ENCODE data around the gene KLRF2. TPM values are rescaled to one million over a fixed set of nuclear protein-coding genes. Genes with fewer than 3 reads are reported as not detected.

Gene KLRF2
- total and polyA plus RNA-seq, 2 of the 8 experiments (the other 6 are each of a cell fraction or from before 2014, with no cell fraction given) = not detected

GRCh38 chr12:9843407-9843806 is 37.9 kb upstream of the KLRF2 start:
- Histone ChIP-seq H3K79me2 (ENCODE audit: control insufficient read depth in 1 of 2, insufficient read depth in 2 of 2, low read length in 2 of 2) (no peaks in the 10 kb centered on the region), H3K27me3 (replicated peaks in 1 of 4; ENCODE audit: control insufficient read depth in 3 of 4, extremely low read depth in 1 of 4, insufficient read depth in 3 of 4, low read length in 3 of 4) (no peaks in the 10 kb centered on the region), H3K79me1 (ENCODE audit: low read depth, low read length) (no peaks in the 10 kb centered on the region), H3K27ac (ENCODE audit: low read depth, low read length) (no peak overlapping the region), H2BK120ac (replicated peaks; ENCODE audit: low read depth, low read length) (no peak overlapping the region), H3K23ac (ENCODE audit: insufficient read length) (no peak overlapping the region), H2BK20ac (ENCODE audit: low read length) (no peak overlapping the region), H4K20me1 (replicated peaks in 1 of 2; ENCODE audit: control insufficient read depth in 1 of 2, insufficient read depth in 2 of 2, low read length in 2 of 2) (no peaks in the 10 kb centered on the region), H2BK5ac (ENCODE audit: low read depth, low read length) (no peak overlapping the region), H3K14ac (ENCODE audit: insufficient read length) (no peak overlapping the region), H3K4me3 (ENCODE audit: extremely low read depth in 1 of 4, insufficient read depth in 2 of 4, low read depth in 3 of 4, low read length in 4 of 4) (no peak overlapping the region), H3K36me3 (ENCODE audit: control insufficient read depth in 2 of 4, insufficient read depth in 4 of 4, low read length in 3 of 4) (no peaks in the 10 kb centered on the region), H3K23me2 (ENCODE audit: low read depth, low read length) (no peaks in the 10 kb centered on the region), H2AK5ac (ENCODE audit: low read depth, low read length) (no peak overlapping the region), H3K4me2 (ENCODE audit: insufficient read depth in 1 of 2, low read depth in 2 of 2, low read length in 2 of 2) (no peak overlapping the region), H3K18ac (ENCODE audit: extremely low read depth, low read length) (no peak overlapping the region), H3K4me1 (replicated peaks in 1 of 4; ENCODE audit: control insufficient read depth in 3 of 4, insufficient read depth in 4 of 4, low read length in 3 of 4) (no peaks in the 10 kb centered on the region), H3K4ac (replicated peaks; ENCODE audit: insufficient read length, low read depth, low read length) (no peak overlapping the region), H2BK15ac (ENCODE audit: low read length) (no peak overlapping the region), H2BK12ac (ENCODE audit: low read depth, low read length) (no peak overlapping the region), H3K56ac (replicated peaks; ENCODE audit: insufficient read length, low read depth, low read length) (no peak overlapping the region), H4K91ac (replicated peaks; ENCODE audit: insufficient read length, low read length) (no peak overlapping the region), H2AFZ (ENCODE audit: low read length) (no peak overlapping the region), H3K9me3 (ENCODE audit: insufficient read depth in 2 of 2, low read depth in 1 of 2, low read length in 1 of 2) (no peaks in the 10 kb centered on the region), H4K5ac (ENCODE audit: insufficient read length, low read depth, low read length) (no peak overlapping the region), H3K9ac (replicated peaks in 1 of 4; ENCODE audit: extremely low read depth in 1 of 4, low read depth in 3 of 4, low read length in 3 of 4) (no peak overlapping the region), H4K8ac (ENCODE audit: extremely low read depth, insufficient read depth, low read length) (no peak overlapping the region)
- TF ChIP-seq HDAC2 (IDR thresholded peaks at IDR 0.05; ENCODE audit: borderline replicate concordance in 1 of 2, low read depth in 2 of 2, low read length in 2 of 2) = no peak
- DNase-seq (ENCODE audit: low read depth in 1 of 2, low spot score in 2 of 2) (no peak), FAIRE-seq (no peak)
- 91% methylated on average over 3 of the region's 3 CpGs; no CpG with 5 or more reads in 1 of the 2 experiments for WGBS, 2 experiments (ENCODE audit: extremely low coverage in 1 of 2, insufficient coverage in 1 of 2, insufficient read length in 1 of 2, insufficient replicate concordance in 2 of 2, low coverage in 1 of 2, low lambda C conversion rate in 2 of 2, missing lambda C conversion rate in 1 of 2)
- POLR2A ChIA-PET (ENCODE audit: partially characterized antibody) = no interaction called here
- CTCF ChIA-PET (ENCODE audit: partially characterized antibody) = no interaction called here
